Muscle of back (tissue), 11 donors: ENCODE results near the gene ZPBP2. TPM values are rescaled to one million over a fixed set of nuclear protein-coding genes. Genes with fewer than 3 reads are reported as not detected.

ENCODE experiments used
- DNase-seq, 3 donors: peaks; one replicate each; pipeline versions ENCODE4 v3.0.0 to v3.0.0-alpha.2; 2013
- polyA plus RNA-seq, 10 donors: library from polyadenylated mRNA; unstranded; fragments of 120-200 nt; gene quantifications; one replicate each; pipeline ENCODE4 v1.2.1, GENCODE V29; 2013; ENCODE audit not compliant: insufficient read length in 10 of 10

The ZPBP2 gene
- polyA plus RNA-seq, 10 donors, result 0.11 to 0.20 TPM; not detected in 8

DNA sequence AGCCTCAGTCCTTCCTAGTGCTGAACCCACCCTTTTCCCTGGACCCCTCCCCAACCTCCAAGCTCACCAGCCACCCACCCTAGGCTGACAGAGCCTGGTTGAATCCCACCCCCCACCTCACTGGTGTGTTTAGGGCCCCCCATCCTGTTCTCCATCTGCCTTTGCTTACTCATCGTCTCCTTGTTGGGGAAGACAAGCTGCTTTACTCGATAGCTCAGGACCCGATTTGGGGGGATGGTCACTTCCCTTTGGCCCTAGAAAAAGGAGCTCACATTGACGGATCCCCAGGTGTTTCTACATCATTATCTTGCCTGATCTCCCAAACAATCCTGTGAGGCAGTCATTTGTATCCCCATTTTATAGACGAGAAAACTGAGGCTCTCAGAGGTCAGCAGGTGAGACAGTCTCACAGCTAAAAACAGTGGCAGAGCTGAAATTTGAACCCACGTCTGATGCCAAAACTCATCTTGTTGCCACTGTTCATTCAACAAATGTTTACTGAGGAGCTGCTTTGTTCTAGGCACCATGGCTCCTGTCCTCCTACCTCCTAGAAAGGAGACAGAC, 40.9 kb downstream of the ZPBP2 start:
- no peak for DNase-seq

DNA sequence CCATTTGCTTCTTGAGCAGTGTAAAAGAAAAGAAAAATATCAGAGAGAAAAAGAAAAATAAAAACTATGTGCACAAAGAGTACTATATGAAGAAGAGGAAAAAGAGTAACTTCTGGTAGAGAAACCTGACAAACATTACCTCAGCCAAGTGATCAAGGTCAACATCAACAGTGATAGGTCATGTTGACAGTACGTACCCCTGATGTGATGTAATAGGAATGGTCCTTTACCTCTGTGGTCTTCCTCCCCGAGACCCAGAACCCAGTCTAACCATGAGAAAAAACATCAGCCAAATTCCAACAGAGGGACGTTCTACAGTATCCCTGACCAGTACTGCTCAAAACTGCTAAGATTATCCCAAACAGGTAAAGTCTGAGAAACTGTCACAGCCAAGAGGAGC, 46.0 kb downstream of the ZPBP2 start:
- DNase-seq, result no peak

DNA sequence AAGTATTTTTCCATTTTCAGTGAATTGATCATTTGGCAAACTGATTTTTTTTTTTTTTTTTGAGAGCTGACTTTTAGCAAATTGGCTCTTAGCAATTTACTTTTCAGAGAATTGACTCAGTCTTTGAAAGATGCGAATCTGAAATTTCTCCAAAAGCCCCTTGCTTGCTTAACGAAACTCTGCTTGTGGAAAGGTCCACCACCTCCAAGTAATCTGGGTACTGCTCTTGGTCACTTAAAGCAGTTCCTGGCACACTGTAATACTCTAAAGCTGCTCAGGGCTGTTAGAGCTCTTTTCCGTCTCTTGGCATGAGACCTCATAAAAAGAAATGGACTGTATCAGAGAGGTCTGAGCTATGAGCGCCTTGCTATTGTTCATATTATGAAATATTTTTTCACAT, 47.6 kb downstream of the ZPBP2 start:
- DNase-seq, result no peak

DNA sequence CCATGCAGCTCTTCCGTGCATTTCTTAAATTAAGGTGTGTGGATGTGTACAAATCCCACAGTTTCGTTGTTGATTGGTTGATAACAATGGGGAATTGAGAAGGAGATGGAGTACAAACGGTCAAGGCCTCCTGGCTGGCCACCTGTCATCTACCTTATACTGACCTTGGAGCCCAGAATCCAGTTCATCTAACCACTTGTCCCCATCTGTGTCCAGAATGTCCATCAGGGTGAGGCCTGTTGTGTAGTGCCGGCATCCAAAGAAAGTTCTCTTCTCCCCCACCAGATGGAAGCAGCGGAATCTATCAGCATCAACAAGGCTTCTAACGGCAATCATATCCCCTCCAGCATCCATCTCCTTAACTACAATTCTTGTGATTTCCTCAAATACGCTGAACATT, 48.9 kb downstream of the ZPBP2 start:
- no peak for DNase-seq

DNA sequence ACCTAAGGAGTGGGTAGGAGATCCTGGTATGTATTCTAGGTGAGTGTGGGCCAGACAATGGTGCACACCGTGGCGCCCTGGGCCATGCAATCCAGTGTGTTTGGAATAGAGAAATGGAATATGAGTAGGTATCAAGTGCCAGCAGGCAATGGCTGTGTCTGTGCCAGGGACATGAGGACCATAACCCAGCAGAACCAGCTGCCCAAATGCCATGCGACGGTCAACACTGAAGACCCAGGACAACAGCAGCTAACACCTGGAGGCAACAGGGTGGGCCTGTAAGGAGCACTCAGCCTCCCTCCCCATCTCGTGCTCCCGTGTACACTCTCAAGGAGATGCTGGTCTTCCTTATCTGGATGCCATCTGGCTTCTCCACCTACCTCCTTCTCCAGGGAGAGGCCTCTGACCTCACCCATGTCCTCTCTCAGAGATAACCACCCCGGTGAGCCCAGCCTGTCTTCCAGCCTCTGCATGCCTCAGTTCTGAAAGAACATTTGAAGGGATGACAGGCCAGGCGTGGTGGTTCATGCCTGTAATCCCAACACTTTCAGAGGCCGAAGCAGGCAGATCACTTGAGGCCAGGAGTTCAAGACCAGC, 51.2 kb downstream of the ZPBP2 start:
- no peak for DNase-seq

DNA sequence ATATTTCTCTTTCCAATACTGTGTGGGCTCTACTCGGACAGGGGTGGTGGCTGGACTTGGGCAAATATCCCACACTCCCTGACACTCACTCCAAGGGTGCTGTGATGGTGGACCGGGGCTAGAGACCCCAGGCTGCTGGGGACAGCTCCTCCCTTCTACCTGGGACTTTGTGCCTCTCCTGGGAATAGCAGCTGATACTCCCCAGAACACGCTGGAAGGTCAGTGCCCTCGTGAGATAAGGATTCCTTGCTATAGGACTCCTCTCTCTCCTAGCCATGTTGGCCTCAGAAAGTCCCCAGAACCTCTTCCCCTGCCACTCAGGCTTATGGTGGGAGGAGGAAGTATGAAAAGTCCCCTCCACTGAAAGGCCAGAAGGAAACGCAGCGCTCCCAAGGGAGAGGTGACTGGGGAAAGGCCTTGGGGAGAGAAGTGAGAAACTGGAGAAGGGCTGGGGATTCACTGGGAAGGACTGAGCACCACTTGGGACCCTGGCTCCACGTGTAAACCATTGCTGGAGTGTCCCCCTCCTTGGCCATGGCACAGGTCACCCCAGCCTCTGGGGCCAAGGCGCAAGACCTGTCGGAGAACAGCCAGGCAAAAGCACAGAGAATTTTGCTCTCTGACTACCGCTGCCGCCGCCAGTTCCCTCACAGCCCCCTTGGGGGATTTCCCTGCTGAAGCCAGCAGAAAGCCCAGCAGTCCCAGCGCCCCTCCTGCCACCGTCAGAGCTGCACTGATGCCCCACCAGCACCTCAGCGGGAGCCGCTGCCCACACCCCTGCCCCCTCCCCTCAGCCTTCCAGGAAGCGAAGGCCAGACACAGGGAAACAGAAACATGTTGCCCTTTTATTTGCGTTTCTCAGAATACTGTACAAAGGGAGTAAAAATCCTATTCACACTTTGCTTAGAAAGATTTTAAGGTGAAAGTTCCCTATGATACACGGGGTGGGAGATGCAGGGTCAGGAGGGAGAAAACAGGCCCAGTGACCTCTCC, 52.5 kb downstream of the ZPBP2 start:
- DNase-seq, result no peak

DNA sequence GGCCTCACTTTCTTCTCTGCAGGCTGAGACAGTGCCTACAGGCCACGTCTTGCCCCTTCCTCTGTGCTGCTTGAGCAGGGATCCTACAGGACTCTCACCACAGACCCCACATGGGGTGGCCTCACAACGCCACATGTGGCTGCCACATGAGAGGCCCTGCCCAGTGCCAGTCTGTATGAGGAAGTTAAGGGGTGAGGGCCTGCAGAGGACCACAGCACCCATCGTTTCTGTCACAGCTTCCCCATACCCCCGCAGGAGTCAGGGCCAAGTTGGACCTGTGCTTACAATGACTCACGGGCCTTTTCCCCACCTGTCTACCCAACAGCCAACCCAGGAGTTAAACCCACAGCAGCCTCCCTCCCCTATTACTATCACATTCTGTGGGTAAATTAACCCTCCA, 53.3 kb downstream of the ZPBP2 start:
- DNase-seq, result no peak

DNA sequence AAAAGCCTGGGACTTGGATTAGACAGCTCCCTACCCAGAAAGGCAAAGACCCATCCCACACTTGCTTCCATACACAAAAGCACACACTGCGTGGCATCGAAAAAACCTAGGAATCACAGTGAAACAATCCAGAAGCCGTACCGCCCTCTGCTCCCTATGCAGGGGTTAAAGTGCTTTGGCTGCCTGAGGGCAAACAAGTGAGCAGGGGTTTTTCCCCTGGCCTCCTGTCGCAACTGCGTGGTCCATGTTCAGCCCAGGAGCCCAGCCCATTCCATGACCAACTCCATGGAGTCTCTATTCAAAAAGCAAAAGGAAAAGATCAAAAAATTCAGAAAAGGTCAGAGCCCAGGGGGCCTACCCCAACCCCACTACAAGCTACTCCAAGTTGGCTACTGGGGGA, 54.0 kb downstream of the ZPBP2 start:
- no peak for DNase-seq

DNA sequence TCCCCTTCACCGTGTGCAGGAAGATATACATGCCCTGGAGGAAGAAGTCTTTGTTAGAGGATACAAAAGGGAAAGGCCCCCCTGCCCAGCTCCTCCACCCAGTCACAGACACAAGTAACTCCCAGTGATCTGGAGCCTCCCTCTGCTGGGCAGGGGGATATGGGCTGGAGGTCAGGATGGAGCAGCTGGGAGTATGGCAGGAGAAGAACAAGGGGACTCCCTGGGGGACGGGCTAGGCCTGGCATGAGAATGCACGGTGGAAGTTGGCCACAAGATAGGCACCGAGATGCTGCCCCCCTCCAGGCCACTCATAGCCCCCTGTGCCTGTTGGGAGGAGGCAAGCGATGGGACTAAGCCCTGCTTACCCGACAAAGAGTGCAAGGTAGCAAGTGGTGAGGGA, 55.2 kb downstream of the ZPBP2 start:
- no peak for DNase-seq

DNA sequence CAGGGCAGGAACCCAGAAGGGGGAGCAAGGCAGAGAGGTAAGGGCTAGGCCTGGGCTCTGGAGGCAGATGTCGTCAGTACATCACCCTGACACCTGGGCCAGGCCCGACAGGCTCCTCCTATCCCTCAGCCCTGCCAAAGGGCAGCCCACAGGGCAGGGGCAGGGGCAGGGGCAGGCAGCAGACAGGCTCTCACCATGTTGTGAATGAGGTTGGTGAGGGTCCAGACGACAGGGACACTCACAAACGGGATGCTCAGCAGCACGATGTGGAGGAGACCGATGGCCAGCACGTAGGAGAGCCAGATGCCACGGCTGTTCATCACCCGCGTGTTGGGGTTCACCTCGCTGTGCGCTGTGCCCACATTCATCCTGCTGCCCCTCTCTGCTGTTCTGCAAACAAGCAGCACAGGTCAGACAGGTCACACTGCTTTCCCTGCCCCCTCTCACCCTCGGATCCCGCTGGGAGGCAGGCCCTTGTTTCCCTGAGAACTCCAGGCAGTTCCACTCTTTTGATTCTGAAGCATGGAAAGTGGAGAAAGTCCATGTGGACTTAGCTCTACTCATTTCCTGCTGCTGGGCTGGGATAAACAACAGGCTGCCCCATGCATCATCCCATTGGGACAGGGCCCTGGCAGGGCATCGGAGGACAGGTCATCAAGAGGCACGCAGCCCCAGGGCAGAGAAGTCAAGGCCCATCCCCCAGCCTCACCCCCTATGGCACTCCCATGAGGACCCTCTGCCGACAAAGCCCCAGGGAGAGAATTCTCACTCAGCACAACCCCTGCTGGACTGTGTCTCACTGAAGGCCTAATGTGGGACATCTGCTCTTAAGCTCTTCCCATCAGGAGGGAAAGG, 56.1 kb downstream of the ZPBP2 start:
- no peak for DNase-seq

DNA sequence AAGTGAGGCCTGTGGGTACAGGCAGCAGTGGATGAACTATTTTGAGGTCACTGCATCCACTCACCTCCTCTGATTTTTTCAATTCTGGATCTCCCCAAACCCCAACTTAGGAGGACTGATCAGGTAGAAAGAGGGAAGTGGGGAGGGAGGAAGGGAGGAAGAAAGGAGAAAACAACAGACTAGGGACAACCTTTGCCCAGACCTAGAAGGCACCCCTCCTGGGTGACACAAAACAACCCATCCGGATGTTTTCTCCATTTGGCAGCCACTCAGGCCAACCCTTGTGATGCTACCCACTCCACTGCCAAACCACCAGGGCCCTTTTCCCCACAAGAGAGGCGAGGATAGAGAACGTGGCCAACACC, 56.7 kb downstream of the ZPBP2 start:
- DNase-seq, result no peak

DNA sequence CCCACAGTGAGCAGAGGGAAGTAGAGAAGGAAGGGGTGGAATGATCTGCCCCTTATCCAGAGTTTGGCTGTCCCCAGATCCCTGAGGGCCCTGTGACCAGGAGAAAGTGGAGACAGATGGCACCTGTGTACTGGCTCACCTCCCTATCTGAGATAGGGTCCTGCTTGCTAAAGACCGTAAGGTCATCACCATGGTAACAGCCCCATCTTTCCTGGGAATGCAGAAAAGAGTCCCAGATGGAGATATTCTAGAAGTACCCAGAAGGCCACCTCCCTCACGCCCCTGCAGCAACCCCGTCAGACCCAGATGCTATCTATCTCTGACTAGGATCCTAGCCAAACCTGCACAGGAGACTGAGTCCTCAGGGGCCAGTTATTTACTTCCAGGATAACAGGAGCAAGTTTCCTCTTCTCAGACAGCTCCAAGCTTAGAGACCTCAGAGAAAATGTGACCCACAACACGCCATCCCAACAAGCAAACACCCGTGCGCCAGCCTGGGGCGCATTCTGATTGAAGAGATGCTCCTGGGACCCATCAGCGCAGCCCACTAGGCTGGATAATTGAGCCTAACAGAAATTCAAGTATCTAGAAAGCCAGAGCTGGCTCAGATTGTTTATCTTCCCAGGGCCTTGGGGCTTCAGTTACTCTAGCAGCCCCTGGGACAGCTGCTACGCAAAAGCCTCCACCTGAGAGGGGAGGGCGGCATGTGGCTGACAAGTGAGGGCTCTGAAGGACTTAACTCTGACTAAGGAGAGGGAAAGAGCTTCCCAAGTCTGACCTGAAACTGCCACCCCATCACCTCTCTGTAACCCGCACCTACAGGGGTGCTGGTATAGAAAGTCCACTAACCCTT, 57.5 kb downstream of the ZPBP2 start:
- no peak for DNase-seq

DNA sequence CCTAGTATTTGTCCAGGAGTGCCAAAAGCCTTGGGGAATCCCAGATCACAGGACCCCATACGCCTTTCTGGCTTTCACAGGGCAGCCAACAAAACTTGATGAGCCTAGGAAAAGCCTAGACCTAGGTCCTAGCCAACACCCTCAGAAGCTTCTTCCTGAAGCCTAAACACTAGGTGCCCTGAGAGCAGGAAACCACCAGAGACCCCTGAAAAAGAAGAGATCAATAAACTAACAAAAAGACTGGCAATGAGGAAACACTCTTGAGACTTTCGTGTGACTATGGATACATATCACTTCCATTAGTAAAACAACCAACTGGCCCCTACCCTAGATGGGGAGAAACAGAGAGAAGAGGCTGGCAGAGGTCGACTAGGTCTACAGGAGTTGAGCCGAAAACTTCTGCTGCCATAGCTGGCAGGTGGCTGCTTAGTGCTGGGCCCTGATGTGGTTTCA, 58.2 kb downstream of the ZPBP2 start:
- no peak for DNase-seq

DNA sequence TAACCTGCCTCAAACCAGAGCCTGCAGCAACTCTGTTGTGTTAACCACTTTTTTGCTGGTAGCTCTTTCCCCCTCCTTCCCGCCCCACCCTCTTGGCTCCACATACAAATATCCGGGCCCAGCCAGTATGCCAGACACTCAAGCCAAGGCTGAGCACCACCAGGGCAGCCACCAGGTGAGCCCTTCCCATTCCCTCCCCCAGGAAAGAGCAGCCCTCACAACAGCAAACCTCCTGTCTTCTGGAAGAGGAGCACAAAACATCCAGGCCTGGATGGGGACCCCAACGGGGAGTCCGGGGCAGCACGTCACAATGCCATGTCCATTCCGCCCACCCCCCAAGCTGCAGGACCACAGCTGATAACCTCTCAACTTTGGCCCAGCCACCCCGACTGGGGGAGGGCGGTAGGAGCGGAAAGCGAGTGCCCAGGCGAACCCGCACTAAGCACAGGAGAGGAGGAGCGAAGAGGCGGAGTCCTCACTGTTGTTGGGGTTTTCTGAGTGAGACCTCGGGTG, 58.6 kb downstream of the ZPBP2 start:
- DNase-seq, result peak in 1 of 3 donors; percentile 42

Other genes with a start within 250 kb of the ZPBP2 start
- gene PPP1R1B, start 241.2 kb upstream of the ZPBP2 start, polyA plus RNA-seq, result 1 to 10 TPM; 1.1 to 3.5 (median 2.3) TPM
- gene STARD3, start 231.1 kb upstream of the ZPBP2 start, polyA plus RNA-seq, result 10 to 100 TPM; 27.5 to 41.4 (median 31.6) TPM
- gene TCAP, start 202.9 kb upstream of the ZPBP2 start, polyA plus RNA-seq, result 100 to 1,000 TPM; 193 to 440 (median 306) TPM
- 1 to 10 TPM; 2.1 to 5.8 (median 3.5) TPM for gene PNMT, start 199.7 kb upstream of the ZPBP2 start, polyA plus RNA-seq
- gene PGAP3, start 180.1 kb upstream of the ZPBP2 start, polyA plus RNA-seq, result 10 to 100 TPM; 15.5 to 19.4 (median 16.4) TPM
- gene ERBB2, start 168.1 kb upstream of the ZPBP2 start, polyA plus RNA-seq, result 100 to 1,000 TPM in 9 of 10 donors, 10 to 100 TPM in 1; 77.8 to 147 (median 107) TPM
- gene MIEN1, start 137.7 kb upstream of the ZPBP2 start, polyA plus RNA-seq, result 10 to 100 TPM; 15.2 to 23.7 (median 19.0) TPM
- gene GRB7, start 130.3 kb upstream of the ZPBP2 start, polyA plus RNA-seq, result 1 to 10 TPM in 2 of 10 donors, under 1 TPM in 8; 0.14 to 1.9 (median 0.42) TPM
- 1 to 10 TPM in 1 of 10 donors, under 1 TPM in 9; 0.08 to 2.1 (median 0.26) TPM for gene IKZF3, start 3.9 kb upstream of the ZPBP2 start, polyA plus RNA-seq
- 10 to 100 TPM in 4 of 10 donors, 1 to 10 TPM in 6; 4.3 to 16.2 (median 7.9) TPM for gene GSDMB, start 50.4 kb downstream of the ZPBP2 start, polyA plus RNA-seq
- 10 to 100 TPM; 38.9 to 51.5 (median 46.2) TPM for gene ORMDL3, start 59.4 kb downstream of the ZPBP2 start, polyA plus RNA-seq
- gene LRRC3C, start 59.5 kb downstream of the ZPBP2 start, polyA plus RNA-seq, result not detected
- under 1 TPM in 8 of 10 donors, not detected in 2; 0.05 to 0.31 (median 0.13) TPM for gene GSDMA, start 94.8 kb downstream of the ZPBP2 start, polyA plus RNA-seq
- 10 to 100 TPM; 75.8 to 94.2 (median 84.8) TPM for gene PSMD3, start 112.6 kb downstream of the ZPBP2 start, polyA plus RNA-seq
- gene CSF3, start 147.2 kb downstream of the ZPBP2 start, polyA plus RNA-seq, result under 1 TPM in 3 of 10 donors, not detected in 7; 0.17 to 0.25 (median 0.21) TPM
- gene MED24, start 186.2 kb downstream of the ZPBP2 start, polyA plus RNA-seq, result 10 to 100 TPM; 50.2 to 97.2 (median 66.1) TPM
- 10 to 100 TPM; 53.4 to 69.2 (median 63.8) TPM for gene THRA, start 194.8 kb downstream of the ZPBP2 start, polyA plus RNA-seq
- gene NR1D1, start 232.4 kb downstream of the ZPBP2 start, polyA plus RNA-seq, result 1 to 10 TPM; 2.0 to 7.7 (median 4.6) TPM